Endothelial cell of umbilical vein (primary cell): Measurements from ENCODE around the gene DCUN1D5.

Experiments
- EZH2 ChIP-seq: IDR thresholded peaks from 2 replicates; pipeline ENCODE4 v1.6.1; 2012; ENCODE audit warnings: borderline replicate concordance, low read depth, mild to moderate bottlenecking, moderate library complexity, low read length, inconsistent platforms; ENCODE audit not compliant: severe bottlenecking
- FOS ChIP-seq: IDR thresholded peaks from 2 replicates; pipeline ENCODE4 v1.6.1; 2011; ENCODE audit warnings: mild to moderate bottlenecking, low read length, moderate library complexity, borderline replicate concordance; ENCODE audit not compliant: insufficient read depth
- GATA2 ChIP-seq: IDR thresholded peaks from 2 replicates; pipeline ENCODE4 v1.7.0; 2011; ENCODE audit warnings: low read depth, mild to moderate bottlenecking, moderate library complexity, mixed read lengths, low read length; ENCODE audit not compliant: insufficient read length, insufficient read depth
- JUN ChIP-seq: IDR thresholded peaks from 2 replicates; pipeline ENCODE4 v1.6.1; 2011; ENCODE audit warnings: borderline replicate concordance, low read depth; ENCODE audit not compliant: insufficient read length, insufficient read depth
- MYC ChIP-seq: IDR thresholded peaks from one replicate; pipeline ENCODE4 v1.6.1; 2011; ENCODE audit warnings: mild to moderate bottlenecking, low read depth, low read length
- POLR2A ChIP-seq: IDR thresholded peaks from 2 replicates; pipeline ENCODE4 v1.6.1; 2012; ENCODE audit warnings: low read depth, mild to moderate bottlenecking, control low read depth, low read length
- POLR2AphosphoS5 ChIP-seq: IDR thresholded peaks from 2 replicates; pipeline ENCODE4 v1.6.1; 2012; ENCODE audit warnings: low read depth, mild to moderate bottlenecking, control low read depth, low read length, moderate library complexity; ENCODE audit not compliant: insufficient read depth
- TF ChIP-seq, protein P1 (sequence below), 2 donors: IDR thresholded peaks; 1 replicate in 1 of 2; 2 replicates in 1 of 2; pipeline ENCODE4 v1.5.1; 2011; ENCODE audit warnings: low read length in 2 of 2, mild to moderate bottlenecking in 2 of 2, moderate library complexity in 2 of 2, control low read depth in 1 of 2, inconsistent platforms in 1 of 2, low read depth in 1 of 2; ENCODE audit not compliant: insufficient read depth in 1 of 2; ENCODE audit errors: extremely low read depth in 1 of 2
- TF ChIP-seq, protein P2 (sequence below): IDR thresholded peaks from 2 replicates; pipeline ENCODE4 v1.6.1; 2011; ENCODE audit not compliant: insufficient read depth, insufficient read length

DNA sequence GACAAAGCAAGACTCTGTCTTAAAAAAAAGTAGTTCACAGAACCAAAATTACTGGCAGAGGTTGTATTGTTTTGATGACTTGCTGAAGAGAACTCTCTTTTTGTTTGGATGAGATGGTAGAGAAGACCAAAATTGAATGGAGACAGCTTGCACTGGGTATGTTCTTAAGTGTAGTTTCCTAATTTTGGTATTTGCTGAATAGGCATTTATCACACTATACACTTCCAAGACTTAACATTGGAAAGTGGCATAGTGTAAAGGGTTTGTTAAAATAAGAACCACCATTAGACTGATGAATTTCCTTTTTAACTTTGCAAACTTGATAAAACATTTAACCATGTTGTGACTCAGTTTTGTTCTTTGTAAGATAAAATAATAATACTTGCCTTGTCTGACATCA is 5.3 kb upstream of the DCUN1D5 start:
- TF ChIP-seq POLR2AphosphoS5 = no peak
- TF ChIP-seq, protein P1, sequence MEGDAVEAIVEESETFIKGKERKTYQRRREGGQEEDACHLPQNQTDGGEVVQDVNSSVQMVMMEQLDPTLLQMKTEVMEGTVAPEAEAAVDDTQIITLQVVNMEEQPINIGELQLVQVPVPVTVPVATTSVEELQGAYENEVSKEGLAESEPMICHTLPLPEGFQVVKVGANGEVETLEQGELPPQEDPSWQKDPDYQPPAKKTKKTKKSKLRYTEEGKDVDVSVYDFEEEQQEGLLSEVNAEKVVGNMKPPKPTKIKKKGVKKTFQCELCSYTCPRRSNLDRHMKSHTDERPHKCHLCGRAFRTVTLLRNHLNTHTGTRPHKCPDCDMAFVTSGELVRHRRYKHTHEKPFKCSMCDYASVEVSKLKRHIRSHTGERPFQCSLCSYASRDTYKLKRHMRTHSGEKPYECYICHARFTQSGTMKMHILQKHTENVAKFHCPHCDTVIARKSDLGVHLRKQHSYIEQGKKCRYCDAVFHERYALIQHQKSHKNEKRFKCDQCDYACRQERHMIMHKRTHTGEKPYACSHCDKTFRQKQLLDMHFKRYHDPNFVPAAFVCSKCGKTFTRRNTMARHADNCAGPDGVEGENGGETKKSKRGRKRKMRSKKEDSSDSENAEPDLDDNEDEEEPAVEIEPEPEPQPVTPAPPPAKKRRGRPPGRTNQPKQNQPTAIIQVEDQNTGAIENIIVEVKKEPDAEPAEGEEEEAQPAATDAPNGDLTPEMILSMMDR (IDR thresholded peaks at IDR 0.05; ENCODE audit: extremely low read depth in 1 of 2, insufficient read depth in 1 of 2, low read depth in 1 of 2, low read length in 2 of 2) = no peak
- TF ChIP-seq, protein P2, sequence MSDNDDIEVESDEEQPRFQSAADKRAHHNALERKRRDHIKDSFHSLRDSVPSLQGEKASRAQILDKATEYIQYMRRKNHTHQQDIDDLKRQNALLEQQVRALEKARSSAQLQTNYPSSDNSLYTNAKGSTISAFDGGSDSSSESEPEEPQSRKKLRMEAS = no peak
- TF ChIP-seq POLR2A = no peak
- no peak for TF ChIP-seq JUN
- no peak for TF ChIP-seq EZH2
- no peak for TF ChIP-seq FOS
- no peak for TF ChIP-seq GATA2
- no peak for TF ChIP-seq MYC
